Uterus (tissue), 4 donors: Measurements from ENCODE around the gene CABCOCO1. TPM values are rescaled to one million over a fixed set of nuclear protein-coding genes. Genes with fewer than 3 reads are reported as not detected.

Experiments used
- DNase-seq, 2 donors: peaks; one replicate each; pipeline ENCODE4 v3.0.0-alpha.2; 2019 to 2020
- H3K27ac ChIP-seq, 2 donors: fragments of 200-600 bp; sonication (generic); 1 replicate in 1 of 2; 2 replicates in 1 of 2; pipeline ENCODE4 v1.5.1; 2016 to 2018
- H3K27me3 ChIP-seq, 2 donors: fragments of 200-600 bp; sonication (generic); one replicate each; pipeline ENCODE4 v1.5.1; 2018 to 2019; ENCODE audit warnings: control low read depth in 1 of 2
- H3K36me3 ChIP-seq, 2 donors: fragments of 200-600 bp; sonication (generic); one replicate each; pipeline ENCODE4 v1.5.1; 2019; ENCODE audit warnings: control low read depth in 1 of 2
- H3K4me1 ChIP-seq, 2 donors: fragments of 200-600 bp; sonication (generic); one replicate each; pipeline ENCODE4 v1.5.1; 2018 to 2019; ENCODE audit warnings: control low read depth in 1 of 2
- H3K4me3 ChIP-seq, 2 donors: fragments of 200-600 bp; sonication (generic); 1 replicate in 1 of 2; 2 replicates in 1 of 2; pipeline ENCODE4 v1.5.1; 2018 to 2019; ENCODE audit warnings: mild to moderate bottlenecking in 1 of 2
- H3K9me3 ChIP-seq, 2 donors: fragments of 200-600 bp; sonication (generic); one replicate each; pipeline ENCODE4 v1.5.1; 2019; ENCODE audit warnings: control low read depth in 1 of 2
- CTCF ChIP-seq, 4 experiments: fragments of 200-600 bp in 2 of 4; fragments of 450-650 bp in 2 of 4; sonication (generic) in 2 of 4; IDR thresholded peaks; one replicate each; pipeline ENCODE4 v1.5.1; 2016 to 2019; ENCODE audit warnings: antibody characterized with exemption in 4 of 4, mild to moderate bottlenecking in 2 of 4, moderate library complexity in 1 of 4
- POLR2A ChIP-seq, 2 donors: fragments of 450-650 bp; IDR thresholded peaks; one replicate each; pipeline ENCODE4 v1.6.1; 2016; ENCODE audit warnings: antibody characterized with exemption in 2 of 2, mild to moderate bottlenecking in 1 of 2, moderate library complexity in 1 of 2
- intact Hi-C: fragments of 100-400 bp; cut with DNase I; formaldehyde crosslinking; loops from one replicate; pipeline ENCODE4 v1.15.1; 2023; ENCODE audit warnings: low total_unique reads
- total RNA-seq, 4 donors: library from RNA; depleted of rRNA in 3 of 4; stranded (reverse); fragments of >200 nt in 3 of 4; gene quantifications; one replicate each; pipeline versions ENCODE4 v1.1.0 to v1.2.4, GENCODE V29; 2014 to 2023
- donor health status: DM: yes; HTN: yes; CAD: no.

Gene CABCOCO1
- total RNA-seq, 4 donors from 2014 or later = 1.9 to 6.7 TPM; not detected in 2

- Histone ChIP-seq H3K4me1 (no peaks in the 10 kb centered on the region), H3K27me3 (no peaks in the 10 kb centered on the region), H3K36me3 (no peaks in the 10 kb centered on the region), H3K27ac (no peak overlapping the region), H3K4me3 (no peak overlapping the region), H3K9me3 (no peaks in the 10 kb centered on the region)
- intact Hi-C loops = no loop called here
- no peak for DNase-seq
- no peak for TF ChIP-seq CTCF (IDR thresholded peaks at IDR 0.05)
Observed at GRCh38 chr10:61793760-61794703, 131.3 kb downstream of the CABCOCO1 start.

GRCh38 chr10:61795147-61795546 lies 132.4 kb downstream of the CABCOCO1 start:
- H3K36me3 ChIP-seq = no peaks in the 10 kb centered on the region
- TF ChIP-seq CTCF (IDR thresholded peaks at IDR 0.05) = no peak
- TF ChIP-seq POLR2A (IDR thresholded peaks at IDR 0.05) = no peak
- intact Hi-C loops = no loop called here
- DNase-seq = no peak
- H3K27me3 ChIP-seq = no peaks in the 10 kb centered on the region
- H3K4me3 ChIP-seq = no peak overlapping the region
- H3K9me3 ChIP-seq = no peaks in the 10 kb centered on the region
- H3K4me1 ChIP-seq = no peaks in the 10 kb centered on the region
- no peak overlapping the region for H3K27ac ChIP-seq

GRCh38 chr10:61795551-61795950 lies 132.8 kb downstream of the CABCOCO1 start:
- H3K27me3 ChIP-seq = no peaks in the 10 kb centered on the region
- H3K36me3 ChIP-seq = no peaks in the 10 kb centered on the region
- no peak for DNase-seq
- H3K27ac ChIP-seq = no peak overlapping the region
- H3K9me3 ChIP-seq = no peaks in the 10 kb centered on the region
- no peak overlapping the region for H3K4me3 ChIP-seq
- no peak for TF ChIP-seq POLR2A (IDR thresholded peaks at IDR 0.05)
- no peak for TF ChIP-seq CTCF (IDR thresholded peaks at IDR 0.05)
- intact Hi-C loops = no loop called here
- no peaks in the 10 kb centered on the region for H3K4me1 ChIP-seq

- intact Hi-C loops = no loop called here
- H3K9me3 ChIP-seq = no peaks in the 10 kb centered on the region
- TF ChIP-seq POLR2A (IDR thresholded peaks at IDR 0.05) (no peak), CTCF (IDR thresholded peaks at IDR 0.05) (no peak)
- H3K36me3 ChIP-seq = no peaks in the 10 kb centered on the region
- no peak overlapping the region for H3K4me3 ChIP-seq
- H3K27me3 ChIP-seq = no peaks in the 10 kb centered on the region
- H3K27ac ChIP-seq = no peak overlapping the region
- no peak for DNase-seq
- no peaks in the 10 kb centered on the region for H3K4me1 ChIP-seq
Observed at GRCh38 chr10:61796785-61797184, 134.1 kb downstream of the CABCOCO1 start.

GRCh38 chr10:61797304-61798153 lies 134.8 kb downstream of the CABCOCO1 start:
- intact Hi-C loops = no loop called here
- H3K27me3 ChIP-seq = no peaks in the 10 kb centered on the region
- TF ChIP-seq POLR2A (IDR thresholded peaks at IDR 0.05) (no peak), CTCF (IDR thresholded peaks at IDR 0.05) (no peak)

More at GRCh38 chr10:61797304-61798153, 134.8 kb downstream of the CABCOCO1 start:
- H3K4me1 ChIP-seq = no peaks in the 10 kb centered on the region
- no peak for DNase-seq
- no peaks in the 10 kb centered on the region for H3K36me3 ChIP-seq
- no peaks in the 10 kb centered on the region for H3K9me3 ChIP-seq
- no peak overlapping the region for H3K27ac ChIP-seq
- no peak overlapping the region for H3K4me3 ChIP-seq
